ENCODE data around the gene NT5E.
A peak's percentile ranks its signal among the peaks of the same experiment; 100 is the strongest.
"Not testable (repeated sequence)": the region's sequence is repeated elsewhere in the genome, so short reads cannot be mapped to it uniquely, and the experiment has no call there.

Gene NT5E

DNA sequence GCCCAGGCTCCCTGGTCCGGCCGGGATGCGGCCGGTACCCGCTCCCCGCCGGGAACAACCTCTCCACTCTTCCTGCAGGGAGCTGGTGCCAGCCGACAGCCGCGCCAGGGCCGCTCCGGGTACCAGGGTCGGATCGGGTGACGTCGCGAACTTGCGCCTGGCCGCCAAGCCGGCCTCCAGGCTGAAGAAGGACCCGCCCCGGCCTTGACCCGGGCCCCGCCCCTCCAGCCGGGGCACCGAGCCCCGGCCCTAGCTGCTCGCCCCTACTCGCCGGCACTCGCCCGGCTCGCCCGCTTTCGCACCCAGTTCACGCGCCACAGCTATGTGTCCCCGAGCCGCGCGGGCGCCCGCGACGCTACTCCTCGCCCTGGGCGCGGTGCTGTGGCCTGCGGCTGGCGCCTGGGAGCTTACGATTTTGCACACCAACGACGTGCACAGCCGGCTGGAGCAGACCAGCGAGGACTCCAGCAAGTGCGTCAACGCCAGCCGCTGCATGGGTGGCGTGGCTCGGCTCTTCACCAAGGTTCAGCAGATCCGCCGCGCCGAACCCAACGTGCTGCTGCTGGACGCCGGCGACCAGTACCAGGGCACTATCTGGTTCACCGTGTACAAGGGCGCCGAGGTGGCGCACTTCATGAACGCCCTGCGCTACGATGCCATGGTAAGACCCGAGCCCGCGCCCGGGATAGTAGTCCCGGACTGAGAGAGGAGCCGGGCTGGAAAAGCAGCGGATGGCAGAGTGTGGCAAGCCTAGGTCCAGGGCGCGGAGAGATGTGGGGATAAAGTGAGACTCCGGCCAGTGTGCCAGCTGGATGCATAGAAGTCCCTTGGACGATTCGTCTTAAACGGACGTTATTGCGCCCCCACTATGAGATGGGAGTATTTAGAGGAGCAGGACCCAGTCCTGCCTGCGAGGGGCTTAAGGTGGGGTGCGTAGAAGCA lies at the start of gene NT5E:
Gene NT5E (plus strand): TSS at position 266 of the 942 bp plus-strand sequence. CDS start 57 bp downstream, at position 323.
- no peak for TF ChIP-seq GATA1 (IDR thresholded peaks at IDR 0.05; ENCODE audit: low read depth, low read length)
- no peak for TF ChIP-seq POLR2A (IDR thresholded peaks at IDR 0.05; ENCODE audit: low read length)
- DNase-seq: peak; percentile 21 to 39

DNA sequence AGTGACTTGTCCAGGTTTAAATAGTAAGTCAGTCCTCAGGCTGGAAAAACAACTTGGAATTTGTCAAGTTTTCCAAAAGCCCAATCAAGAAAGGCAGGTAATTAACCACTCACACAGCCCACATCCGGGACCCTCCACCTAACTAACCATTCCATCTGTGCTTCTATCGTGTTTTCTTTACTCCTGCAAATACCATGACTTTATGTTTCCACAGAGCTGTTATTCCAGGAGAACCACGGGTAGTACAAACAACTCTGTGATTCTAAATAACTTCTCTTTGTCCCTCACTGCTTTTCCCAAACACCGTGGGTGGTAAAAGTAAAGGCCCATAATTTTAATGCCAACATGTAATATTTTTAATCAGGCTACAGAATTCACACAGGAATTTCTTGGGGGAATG lies 49.6 kb upstream of the NT5E start:
- TF ChIP-seq POLR2A (IDR thresholded peaks at IDR 0.05; ENCODE audit: low read length) (no peak), GATA1 (IDR thresholded peaks at IDR 0.05; ENCODE audit: low read depth, low read length) (no peak)
- DNase-seq: no peak

DNA sequence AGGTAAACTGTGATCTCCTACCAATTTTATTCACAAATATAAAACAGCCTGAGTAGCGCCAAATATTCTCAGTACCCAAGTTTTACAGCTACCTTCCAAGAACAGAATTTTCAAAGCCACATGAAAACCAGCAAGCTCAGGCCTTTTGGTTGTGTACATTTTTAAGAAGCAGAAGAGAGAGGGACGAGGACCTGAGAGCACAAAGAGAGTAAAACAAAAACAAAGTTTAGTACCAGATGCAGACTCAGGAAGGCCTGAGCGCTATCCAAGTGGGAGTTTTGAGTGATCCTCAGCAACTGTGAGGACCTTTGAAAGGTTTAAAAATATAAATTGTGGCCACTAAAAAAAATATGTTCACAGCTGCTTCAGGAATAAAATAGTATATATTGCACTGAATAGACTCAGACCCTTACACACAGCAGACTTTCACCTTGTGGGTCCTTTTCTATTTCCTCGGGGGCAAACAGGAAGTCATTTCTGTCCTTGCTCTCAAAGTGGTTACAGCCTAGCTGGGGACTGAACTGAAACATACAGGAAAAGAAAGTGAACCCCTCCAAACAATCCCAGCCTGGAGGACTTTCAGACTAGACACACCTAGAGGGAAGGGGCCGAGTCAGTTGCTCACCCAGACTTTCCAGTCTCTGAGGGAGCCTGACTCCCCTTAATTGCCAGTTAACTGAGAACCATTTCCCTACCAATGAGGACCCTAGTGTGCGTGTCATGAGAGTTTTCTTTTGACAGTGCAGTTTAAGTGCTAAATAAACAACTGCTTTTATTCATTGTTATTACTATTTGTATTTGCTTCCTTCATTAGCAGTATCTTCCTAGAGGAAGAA lies 48.5 kb upstream of the NT5E start:
- no peak for TF ChIP-seq GATA1 (IDR thresholded peaks at IDR 0.05; ENCODE audit: low read depth, low read length)
- TF ChIP-seq POLR2A (IDR thresholded peaks at IDR 0.05; ENCODE audit: low read length): no peak

DNA sequence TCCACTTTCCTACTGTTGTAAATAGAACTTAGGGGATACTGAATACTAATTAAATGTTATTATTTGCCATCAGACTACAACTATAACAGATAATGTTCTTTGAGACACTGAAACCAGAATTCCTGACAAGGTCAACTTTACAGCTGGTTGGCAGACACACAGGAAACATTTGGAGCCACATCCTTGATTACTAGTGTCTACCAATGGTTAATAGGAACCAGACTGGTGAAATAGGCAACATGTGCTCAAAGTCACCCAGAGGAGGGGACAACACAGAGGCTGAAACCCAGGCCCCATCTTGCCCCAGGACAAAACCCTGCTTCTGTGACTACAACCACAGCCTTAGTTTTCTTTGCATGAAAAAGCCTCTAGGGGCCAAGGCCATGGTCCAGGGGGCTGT lies 47.8 kb upstream of the NT5E start:
- TF ChIP-seq GATA1 (IDR thresholded peaks at IDR 0.05; ENCODE audit: low read depth, low read length) (no peak), POLR2A (IDR thresholded peaks at IDR 0.05; ENCODE audit: low read length) (no peak)
- no peak for DNase-seq

More for the DNA sequence above, 48.5 kb upstream of the NT5E start:
- no peak for DNase-seq

DNA sequence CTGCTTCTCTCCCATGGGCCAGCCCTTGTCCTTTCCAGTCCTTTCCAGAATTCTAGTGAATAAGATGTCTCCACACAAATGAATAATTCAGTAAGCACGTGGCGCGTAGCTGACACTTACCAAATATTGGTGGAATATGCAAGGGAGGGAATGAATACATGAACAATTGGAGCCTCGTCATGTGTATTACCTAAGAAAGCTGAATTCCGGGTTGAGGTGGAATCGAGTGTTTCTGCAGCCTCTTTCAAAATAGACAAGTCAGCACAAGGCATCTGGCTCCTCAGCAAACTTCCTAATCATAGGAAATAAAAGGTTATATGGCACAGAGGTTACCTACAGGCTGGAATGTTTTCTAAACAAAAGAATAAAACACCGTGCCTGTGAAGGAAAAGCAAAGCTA lies 47.0 kb upstream of the NT5E start:
- no peak for DNase-seq
- TF ChIP-seq GATA1 (IDR thresholded peaks at IDR 0.05; ENCODE audit: low read depth, low read length): no peak
- no peak for TF ChIP-seq POLR2A (IDR thresholded peaks at IDR 0.05; ENCODE audit: low read length)

DNA sequence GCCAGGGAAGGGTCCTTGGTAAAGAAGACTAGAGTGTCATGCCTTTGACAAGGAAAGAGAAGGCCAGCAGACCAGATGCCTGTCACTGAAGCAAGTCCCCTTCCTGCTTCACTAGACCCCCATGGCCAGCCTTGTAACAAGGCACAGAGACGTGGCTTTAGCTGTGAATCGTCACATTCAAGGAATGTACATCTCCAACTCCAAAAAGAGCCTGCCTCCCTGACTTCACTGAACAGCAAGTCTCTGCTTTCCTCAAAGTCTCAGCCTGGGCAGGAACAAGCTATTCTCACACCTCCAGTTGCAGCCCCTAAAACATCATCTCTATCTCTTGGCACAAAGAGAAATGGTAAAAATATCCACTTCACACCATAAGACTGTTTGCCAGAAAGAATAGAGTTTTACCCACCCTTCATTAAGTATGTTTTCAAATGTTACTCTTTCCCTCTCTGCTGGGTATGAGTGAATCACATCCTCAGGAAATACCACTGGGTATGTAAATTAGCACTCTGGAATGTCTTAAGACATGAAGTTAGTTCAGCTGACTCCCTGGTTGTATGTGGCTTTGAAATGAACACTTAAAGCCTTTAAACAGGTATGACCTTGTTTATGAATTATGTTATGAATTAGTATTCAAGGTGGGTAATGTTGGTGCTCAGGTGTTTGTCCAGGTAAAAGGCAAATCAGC lies 46.4 kb upstream of the NT5E start:
- no peak for DNase-seq
- TF ChIP-seq POLR2A (IDR thresholded peaks at IDR 0.05; ENCODE audit: low read length): no peak
- TF ChIP-seq GATA1 (IDR thresholded peaks at IDR 0.05; ENCODE audit: low read depth, low read length): no peak

DNA sequence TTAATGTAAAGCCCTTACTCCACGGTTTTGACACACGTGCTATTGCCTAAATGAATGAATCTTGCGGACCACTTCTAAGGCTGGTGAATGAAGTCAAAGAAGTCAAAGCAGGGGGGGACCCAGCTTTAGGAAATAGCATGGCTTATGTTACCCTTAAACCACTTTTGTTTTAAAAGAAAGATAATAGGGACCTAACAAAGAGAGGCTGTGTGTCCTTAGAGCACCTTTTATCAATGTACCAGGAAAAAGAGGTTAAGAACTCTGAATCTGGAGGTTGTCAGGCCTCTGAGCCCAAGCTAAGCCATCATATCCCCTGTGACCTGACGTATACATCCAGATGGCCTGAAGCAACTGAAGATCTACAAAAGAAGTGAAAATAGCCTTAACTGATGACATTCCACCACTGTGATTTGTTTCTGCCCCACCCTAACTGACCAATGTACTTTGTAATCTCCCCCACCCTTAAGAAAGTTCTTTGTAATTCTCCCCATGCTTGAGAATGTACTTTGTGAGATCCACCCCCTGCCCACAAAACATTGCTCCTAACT lies 45.8 kb upstream of the NT5E start:
- DNase-seq: not testable (repeated sequence)

DNA sequence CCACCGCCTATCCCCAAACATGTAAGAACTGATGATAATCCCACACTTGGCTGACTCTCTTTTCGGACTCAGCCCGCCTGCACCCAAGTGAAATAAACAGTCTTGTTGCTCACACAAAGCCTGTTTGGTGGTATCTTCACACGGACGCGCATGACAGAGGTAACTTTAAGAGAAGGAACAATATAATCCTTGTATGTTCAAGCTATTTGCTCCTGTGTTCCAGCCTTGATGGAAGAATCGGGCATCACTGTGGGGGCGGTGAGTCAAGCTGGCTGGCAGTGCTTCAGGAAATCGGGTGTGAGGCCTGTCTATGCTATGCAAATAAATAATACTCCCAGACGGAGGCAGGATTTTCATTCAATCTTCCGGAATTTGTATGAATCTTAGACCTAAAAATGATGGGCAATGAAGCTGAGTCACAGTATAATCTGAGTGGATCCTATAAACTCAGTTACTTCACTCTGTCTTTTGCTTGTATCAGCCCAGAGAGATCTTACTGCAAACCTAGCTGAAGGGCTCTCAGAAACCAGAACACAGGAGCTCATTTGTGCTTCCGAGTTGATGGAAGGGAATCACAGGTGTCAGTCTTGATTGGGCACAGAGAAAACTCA lies 45.2 kb upstream of the NT5E start:
- no peak for DNase-seq
- no peak for TF ChIP-seq POLR2A (IDR thresholded peaks at IDR 0.05; ENCODE audit: low read length)
- no peak for TF ChIP-seq GATA1 (IDR thresholded peaks at IDR 0.05; ENCODE audit: low read depth, low read length)

DNA sequence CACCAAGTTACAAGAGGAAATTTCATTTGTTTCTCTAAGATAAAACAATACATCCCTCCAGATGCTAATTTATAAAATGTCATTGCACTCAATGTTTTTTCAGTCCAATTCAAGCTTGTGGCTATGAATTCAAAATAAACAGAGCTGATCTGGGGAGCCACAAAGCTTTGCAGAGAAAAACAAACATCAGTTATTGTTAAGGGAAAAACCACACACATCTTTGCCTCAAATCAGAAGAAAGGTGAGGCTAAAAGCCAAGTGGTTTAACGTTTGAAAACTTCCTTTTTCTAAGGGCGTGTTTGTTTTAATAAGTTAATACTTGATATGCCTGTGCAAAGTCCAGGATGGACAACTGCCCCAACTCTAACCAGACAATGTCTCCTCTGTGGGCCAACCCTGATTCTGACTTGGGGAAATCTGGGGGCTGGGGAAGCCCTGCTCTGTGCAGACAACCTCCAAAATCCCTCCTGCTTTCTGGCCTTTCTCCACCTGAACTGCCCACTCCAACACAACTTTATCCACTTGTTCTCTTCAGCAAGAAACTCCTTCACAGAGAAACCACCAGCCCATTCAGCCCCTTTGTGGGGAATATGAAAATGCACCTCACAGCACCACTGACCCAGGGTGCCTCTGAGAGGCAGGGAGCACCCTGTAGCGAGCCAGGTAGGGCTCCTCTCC lies 44.6 kb upstream of the NT5E start:
- TF ChIP-seq POLR2A (IDR thresholded peaks at IDR 0.05; ENCODE audit: low read length): no peak
- DNase-seq: no peak

DNA sequence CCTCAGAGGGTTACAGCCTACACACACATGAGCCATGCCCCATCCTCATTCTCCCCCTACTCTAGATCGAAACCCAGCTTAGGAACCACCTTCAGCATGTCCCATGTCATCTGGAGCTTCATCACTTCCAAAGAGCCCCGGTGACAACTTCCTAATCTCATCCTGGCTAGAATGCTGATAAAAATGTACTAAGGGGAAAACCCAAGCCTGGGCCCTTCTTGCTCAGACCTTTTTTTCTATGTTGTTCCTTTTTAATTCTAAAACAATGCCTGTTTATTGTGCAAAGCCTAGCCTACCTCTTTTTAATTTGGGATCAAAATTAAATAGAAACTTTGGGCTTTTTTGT lies 44.1 kb upstream of the NT5E start:
- DNase-seq: no peak
- TF ChIP-seq POLR2A (IDR thresholded peaks at IDR 0.05; ENCODE audit: low read length) (no peak), GATA1 (IDR thresholded peaks at IDR 0.05; ENCODE audit: low read depth, low read length) (no peak)

DNA sequence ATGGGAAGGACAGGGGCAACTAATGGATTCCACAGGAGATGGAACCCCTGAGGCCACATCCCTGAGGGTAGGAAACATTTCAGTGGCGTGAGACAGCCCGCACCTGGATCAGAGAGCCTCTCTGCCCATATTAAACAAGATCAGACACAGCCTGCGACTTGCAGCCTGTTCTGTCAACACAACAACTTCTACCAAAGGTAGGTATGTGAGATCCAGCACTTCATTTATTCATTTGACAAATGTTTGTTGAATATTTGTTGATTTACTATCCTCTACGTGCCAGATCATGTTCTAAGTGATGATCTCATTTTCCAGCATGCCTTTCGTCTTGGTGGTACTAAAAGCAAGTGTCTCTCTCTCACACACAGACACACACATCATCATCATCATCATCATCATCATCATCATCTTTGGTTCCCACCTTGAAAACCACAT lies 43.2 kb upstream of the NT5E start:
- no peak for DNase-seq
- TF ChIP-seq POLR2A (IDR thresholded peaks at IDR 0.05; ENCODE audit: low read length) (no peak), GATA1 (IDR thresholded peaks at IDR 0.05; ENCODE audit: low read depth, low read length) (no peak)

DNA sequence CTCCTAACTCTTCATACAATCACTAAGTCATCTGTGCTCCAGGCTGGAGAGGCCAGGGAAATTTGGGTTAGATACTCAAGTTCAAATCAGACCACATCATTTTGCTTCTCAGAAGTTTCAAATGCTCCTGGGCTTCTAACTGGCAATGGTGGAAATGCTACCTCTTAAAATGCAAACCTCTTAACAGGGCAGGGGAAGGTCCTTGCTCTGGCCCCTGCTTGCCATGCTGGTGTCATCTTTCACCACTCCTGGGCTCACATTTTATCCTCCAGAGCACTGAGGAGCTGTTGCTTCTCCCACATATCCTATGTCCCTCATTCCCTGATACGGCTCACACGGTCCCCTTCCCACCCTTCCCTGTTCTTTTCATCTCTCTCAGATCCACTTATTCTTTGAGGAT lies 41.8 kb upstream of the NT5E start:
- TF ChIP-seq POLR2A (IDR thresholded peaks at IDR 0.05; ENCODE audit: low read length): no peak
- no peak for TF ChIP-seq GATA1 (IDR thresholded peaks at IDR 0.05; ENCODE audit: low read depth, low read length)
- no peak for DNase-seq

DNA sequence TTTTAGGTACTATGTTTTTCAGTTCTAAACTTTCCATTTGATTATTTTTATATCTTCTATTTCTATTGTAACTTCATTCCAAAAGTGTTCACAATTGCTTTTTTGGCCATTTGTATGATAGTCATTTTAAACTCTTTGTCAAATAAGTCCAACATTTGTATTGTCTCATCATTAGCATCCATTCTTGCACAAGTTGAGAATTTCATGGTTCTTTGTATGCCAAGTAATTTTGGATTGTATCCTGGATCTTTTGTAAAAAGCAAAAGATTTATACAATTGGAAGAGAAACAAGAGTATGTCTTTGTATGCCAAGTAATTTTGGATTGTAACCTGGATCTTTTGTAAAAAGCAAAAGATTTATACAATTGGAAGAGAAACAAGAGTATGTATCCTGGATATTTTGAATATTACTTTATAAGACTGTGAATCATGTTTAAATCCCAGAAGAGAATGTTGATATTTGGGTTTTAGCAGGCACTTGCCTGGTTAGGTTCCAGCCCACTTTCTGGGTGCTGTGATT lies 36.9 kb upstream of the NT5E start:
- TF ChIP-seq POLR2A (IDR thresholded peaks at IDR 0.05; ENCODE audit: low read length) (no peak), GATA1 (IDR thresholded peaks at IDR 0.05; ENCODE audit: low read depth, low read length) (no peak)
- no peak for DNase-seq

All from erythroblast (primary cell).